Kidney epithelial cell (primary cell): Measurements from ENCODE around the gene SMIM44. TPM values are rescaled to one million over a fixed set of nuclear protein-coding genes. Genes with fewer than 3 reads are reported as not detected.

Experiments used
- DNase-seq: peaks from one replicate; pipeline ENCODE4 v3.0.0-alpha.2; 2010; ENCODE audit warnings: low read depth
- H3K27me3 ChIP-seq: 2 replicates; pipeline ENCODE4 v1.6.0; 2011; ENCODE audit warnings: low read length; ENCODE audit not compliant: control insufficient read depth, insufficient read depth
- H3K36me3 ChIP-seq: 2 replicates; pipeline ENCODE4 v1.5.1; 2011; ENCODE audit warnings: low read length; ENCODE audit not compliant: control insufficient read depth, insufficient read depth
- H3K4me3 ChIP-seq: 2 replicates; pipeline ENCODE4 v1.5.1; 2011; ENCODE audit warnings: low read depth, mild to moderate bottlenecking, control low read depth, low read length
- total RNA-seq: library from RNA; depleted of rRNA; stranded (reverse); fragments of >200 nt; gene quantifications from 2 replicates; pipeline ENCODE4 v1.2.3, GENCODE V29; 2015
- TF ChIP-seq, protein P1 (sequence below): IDR thresholded peaks from 2 replicates; pipeline ENCODE4 v1.5.1; 2011; ENCODE audit warnings: mild to moderate bottlenecking, moderate library complexity, low read length, control low read depth, inconsistent platforms; ENCODE audit not compliant: insufficient read depth, poor library complexity, severe bottlenecking

The SMIM44 gene
- total RNA-seq, 1 donor from 2014 or later, result 1.2 TPM

DNA sequence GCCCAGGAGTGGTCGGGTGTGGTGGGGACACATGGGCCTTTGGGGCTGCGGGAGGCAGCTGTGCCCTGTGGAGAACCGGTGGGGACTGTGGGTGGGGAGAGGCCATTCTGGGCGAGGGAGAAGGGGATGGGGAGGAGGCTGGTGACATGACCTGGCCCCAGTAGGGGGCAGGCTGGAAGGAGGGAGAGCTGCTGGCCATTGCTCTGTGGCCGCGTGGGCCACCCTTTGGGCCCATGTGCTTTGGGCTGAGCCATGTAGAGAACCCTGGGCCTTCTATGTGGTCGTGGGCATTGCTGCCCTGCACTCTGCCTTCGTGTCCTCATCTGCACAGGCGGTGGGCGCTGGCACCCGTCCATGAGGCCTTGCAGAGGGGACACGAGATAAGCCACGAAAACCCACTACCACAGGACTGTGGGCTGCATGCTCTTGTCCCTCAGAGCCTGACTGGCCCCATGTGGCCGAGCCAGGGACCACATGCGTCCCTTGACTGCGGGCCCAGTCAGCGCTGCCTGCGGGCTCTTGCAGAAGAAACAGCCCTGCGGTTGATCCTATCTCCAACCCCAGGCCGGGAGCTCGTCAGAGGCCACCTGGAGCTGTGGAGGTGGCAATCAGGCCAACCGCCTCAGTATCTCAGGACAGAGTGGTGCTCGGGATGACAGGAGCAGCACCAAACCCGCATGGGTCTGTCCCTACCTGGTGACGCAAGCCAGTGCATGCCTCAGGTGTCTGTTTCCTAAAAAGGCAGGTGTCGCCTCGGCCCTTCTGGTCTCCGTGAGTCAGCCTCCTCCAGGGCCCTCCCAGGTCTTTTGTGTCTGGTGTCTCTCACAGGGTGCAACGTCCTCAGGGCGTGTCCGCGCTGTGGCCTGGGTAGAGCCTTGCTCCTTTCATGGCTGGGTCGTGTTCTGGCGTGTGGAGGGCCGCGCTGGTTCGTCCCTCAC is 37.2 kb upstream of the SMIM44 start:
- TF ChIP-seq, protein P1, sequence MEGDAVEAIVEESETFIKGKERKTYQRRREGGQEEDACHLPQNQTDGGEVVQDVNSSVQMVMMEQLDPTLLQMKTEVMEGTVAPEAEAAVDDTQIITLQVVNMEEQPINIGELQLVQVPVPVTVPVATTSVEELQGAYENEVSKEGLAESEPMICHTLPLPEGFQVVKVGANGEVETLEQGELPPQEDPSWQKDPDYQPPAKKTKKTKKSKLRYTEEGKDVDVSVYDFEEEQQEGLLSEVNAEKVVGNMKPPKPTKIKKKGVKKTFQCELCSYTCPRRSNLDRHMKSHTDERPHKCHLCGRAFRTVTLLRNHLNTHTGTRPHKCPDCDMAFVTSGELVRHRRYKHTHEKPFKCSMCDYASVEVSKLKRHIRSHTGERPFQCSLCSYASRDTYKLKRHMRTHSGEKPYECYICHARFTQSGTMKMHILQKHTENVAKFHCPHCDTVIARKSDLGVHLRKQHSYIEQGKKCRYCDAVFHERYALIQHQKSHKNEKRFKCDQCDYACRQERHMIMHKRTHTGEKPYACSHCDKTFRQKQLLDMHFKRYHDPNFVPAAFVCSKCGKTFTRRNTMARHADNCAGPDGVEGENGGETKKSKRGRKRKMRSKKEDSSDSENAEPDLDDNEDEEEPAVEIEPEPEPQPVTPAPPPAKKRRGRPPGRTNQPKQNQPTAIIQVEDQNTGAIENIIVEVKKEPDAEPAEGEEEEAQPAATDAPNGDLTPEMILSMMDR, result no peak
- Histone ChIP-seq H3K27me3 (no peaks in the 10 kb centered on the region), H3K4me3 (no peak overlapping the region), H3K36me3 (no peaks in the 10 kb centered on the region)
- DNase-seq, result no peak

DNA sequence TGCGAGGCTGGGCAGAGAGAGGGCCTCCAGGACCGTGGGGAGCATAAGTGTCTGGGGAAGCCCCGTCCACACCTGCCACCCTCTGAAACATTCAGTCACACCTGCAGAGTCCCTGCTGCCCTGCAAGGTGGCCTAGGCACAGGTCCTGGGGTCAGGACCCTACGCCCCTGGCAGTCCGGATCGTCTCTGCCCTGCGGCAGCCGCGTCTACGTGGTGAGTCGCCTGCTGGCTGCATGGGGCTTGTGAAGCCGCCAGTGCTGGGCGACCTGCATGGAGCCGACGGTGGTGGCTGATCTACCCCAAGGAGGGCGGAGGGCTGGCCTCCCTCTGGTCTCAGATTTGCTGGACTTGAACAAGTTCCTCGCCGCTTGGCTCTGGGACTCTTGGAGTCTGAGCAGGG is 35.9 kb upstream of the SMIM44 start:
- TF ChIP-seq, protein P1, result no peak
- no peak for DNase-seq
- Histone ChIP-seq H3K27me3 (no peaks in the 10 kb centered on the region), H3K36me3 (no peaks in the 10 kb centered on the region), H3K4me3 (no peak overlapping the region)

DNA sequence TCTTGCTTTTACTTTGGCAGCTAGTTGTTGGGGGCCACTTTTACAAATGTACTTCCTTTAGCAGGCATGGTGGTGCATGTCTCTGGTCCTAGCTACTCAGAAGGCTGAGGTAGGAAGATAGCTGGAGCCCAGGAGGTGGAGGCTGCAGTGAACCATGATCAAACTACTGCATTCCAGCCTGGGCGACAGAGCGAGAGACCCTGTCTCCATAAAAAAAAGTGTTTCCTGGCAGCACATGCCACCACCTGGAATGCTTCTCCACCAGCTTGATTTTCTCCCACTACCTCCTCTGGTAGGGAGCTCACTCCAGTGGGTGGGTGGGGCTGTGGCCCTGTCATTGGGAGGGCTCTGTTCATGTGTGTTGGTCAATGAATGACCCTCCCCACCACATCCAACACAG is 35.4 kb upstream of the SMIM44 start:
- Histone ChIP-seq H3K36me3 (no peaks in the 10 kb centered on the region), H3K27me3 (no peaks in the 10 kb centered on the region), H3K4me3 (no peak overlapping the region)
- TF ChIP-seq, protein P1, result no peak
- no peak for DNase-seq

GRCh38 chr19:3518255-3518654 is 35.0 kb upstream of the SMIM44 start:
- TF ChIP-seq, protein P1, result no peak
- H3K4me3 ChIP-seq, result no peak overlapping the region
- DNase-seq, result no peak
- no peaks in the 10 kb centered on the region for H3K27me3 ChIP-seq
- no peaks in the 10 kb centered on the region for H3K36me3 ChIP-seq

DNA sequence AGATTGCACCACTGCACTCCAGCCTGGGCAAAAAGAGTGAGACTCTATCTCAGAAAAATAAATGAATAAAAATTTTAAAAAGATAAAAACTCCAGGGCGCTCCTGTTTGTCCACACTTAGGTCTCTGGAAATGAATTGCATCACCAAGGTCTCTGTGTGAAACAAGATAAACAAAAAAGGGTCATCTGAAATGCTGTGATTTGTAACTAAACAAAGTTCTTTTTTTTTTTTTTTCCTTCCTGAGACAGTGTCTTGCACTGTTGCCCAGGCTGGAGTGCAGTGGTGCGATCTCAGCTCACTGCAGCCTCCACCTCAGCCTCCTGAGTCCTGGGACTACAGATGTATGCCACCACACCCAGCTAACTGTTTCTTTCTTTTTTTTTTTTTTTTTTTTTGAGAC is 34.4 kb upstream of the SMIM44 start:
- no peak for DNase-seq
- Histone ChIP-seq H3K4me3 (no peak overlapping the region), H3K36me3 (no peaks in the 10 kb centered on the region), H3K27me3 (no peaks in the 10 kb centered on the region)
- TF ChIP-seq, protein P1, result no peak

GRCh38 chr19:3516675-3517207 is 33.5 kb upstream of the SMIM44 start:
- Histone ChIP-seq H3K36me3 (no peaks in the 10 kb centered on the region), H3K27me3 (no peaks in the 10 kb centered on the region)
- no peak for DNase-seq

More at GRCh38 chr19:3516675-3517207, 33.5 kb upstream of the SMIM44 start:
- H3K4me3 ChIP-seq, result no peak overlapping the region
- TF ChIP-seq, protein P1, result no peak
